Measurements from ENCODE around the gene NEXN.

DNA sequence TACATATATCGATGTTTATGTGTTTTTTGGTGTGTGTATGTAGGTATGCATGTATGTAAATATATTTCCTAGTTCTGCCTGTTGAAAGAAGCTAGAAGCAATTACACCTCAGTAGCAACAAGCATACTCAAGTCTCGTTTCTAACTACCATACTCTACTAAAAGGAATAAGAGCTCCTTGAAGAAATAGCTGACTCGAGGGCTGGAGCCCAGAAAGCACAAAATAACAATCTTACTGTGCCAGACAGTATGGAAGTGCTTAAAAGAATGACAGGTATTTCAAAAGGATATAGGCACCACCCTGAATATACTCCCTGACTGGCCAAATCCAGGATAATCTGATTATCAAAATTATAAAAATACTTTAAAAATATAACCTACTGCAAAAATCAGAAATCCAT lies 67.3 kb downstream of the NEXN start:
- TF ChIP-seq CHD2 (IDR thresholded peaks at IDR 0.05; ENCODE audit: low read length, partially characterized antibody) (no peak), SIN3A (IDR thresholded peaks at IDR 0.05; ENCODE audit: borderline replicate concordance, low read depth, low read length) (no peak)
- TF ChIP-seq, protein P1, sequence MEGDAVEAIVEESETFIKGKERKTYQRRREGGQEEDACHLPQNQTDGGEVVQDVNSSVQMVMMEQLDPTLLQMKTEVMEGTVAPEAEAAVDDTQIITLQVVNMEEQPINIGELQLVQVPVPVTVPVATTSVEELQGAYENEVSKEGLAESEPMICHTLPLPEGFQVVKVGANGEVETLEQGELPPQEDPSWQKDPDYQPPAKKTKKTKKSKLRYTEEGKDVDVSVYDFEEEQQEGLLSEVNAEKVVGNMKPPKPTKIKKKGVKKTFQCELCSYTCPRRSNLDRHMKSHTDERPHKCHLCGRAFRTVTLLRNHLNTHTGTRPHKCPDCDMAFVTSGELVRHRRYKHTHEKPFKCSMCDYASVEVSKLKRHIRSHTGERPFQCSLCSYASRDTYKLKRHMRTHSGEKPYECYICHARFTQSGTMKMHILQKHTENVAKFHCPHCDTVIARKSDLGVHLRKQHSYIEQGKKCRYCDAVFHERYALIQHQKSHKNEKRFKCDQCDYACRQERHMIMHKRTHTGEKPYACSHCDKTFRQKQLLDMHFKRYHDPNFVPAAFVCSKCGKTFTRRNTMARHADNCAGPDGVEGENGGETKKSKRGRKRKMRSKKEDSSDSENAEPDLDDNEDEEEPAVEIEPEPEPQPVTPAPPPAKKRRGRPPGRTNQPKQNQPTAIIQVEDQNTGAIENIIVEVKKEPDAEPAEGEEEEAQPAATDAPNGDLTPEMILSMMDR (IDR thresholded peaks at IDR 0.05): no peak
